ENCODE data around the gene TULP3. TPM values are rescaled to one million over a fixed set of nuclear protein-coding genes. Genes with fewer than 3 reads are reported as not detected.

The TULP3 gene
- total RNA-seq, 4 donors from 2014 or later, result 20.1 to 32.3 (median 22.3) TPM

GRCh38 chr12:2902272-2902880 is 11.7 kb downstream of the TULP3 start:
- H3K27ac ChIP-seq, result peak overlapping the region in 1 of 3 donors; percentile 30
- 12 to 17% methylated on average over 4 of the region's 4 CpGs for WGBS, 2 donors
- TF ChIP-seq, protein P1, sequence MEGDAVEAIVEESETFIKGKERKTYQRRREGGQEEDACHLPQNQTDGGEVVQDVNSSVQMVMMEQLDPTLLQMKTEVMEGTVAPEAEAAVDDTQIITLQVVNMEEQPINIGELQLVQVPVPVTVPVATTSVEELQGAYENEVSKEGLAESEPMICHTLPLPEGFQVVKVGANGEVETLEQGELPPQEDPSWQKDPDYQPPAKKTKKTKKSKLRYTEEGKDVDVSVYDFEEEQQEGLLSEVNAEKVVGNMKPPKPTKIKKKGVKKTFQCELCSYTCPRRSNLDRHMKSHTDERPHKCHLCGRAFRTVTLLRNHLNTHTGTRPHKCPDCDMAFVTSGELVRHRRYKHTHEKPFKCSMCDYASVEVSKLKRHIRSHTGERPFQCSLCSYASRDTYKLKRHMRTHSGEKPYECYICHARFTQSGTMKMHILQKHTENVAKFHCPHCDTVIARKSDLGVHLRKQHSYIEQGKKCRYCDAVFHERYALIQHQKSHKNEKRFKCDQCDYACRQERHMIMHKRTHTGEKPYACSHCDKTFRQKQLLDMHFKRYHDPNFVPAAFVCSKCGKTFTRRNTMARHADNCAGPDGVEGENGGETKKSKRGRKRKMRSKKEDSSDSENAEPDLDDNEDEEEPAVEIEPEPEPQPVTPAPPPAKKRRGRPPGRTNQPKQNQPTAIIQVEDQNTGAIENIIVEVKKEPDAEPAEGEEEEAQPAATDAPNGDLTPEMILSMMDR (IDR thresholded peaks at IDR 0.05), result no peak
- TF ChIP-seq POLR2A (IDR thresholded peaks at IDR 0.05), result no peak

GRCh38 chr12:2904260-2904659 is 13.6 kb downstream of the TULP3 start:
- intact Hi-C loops (cut with DNase I), result no loop called here
- 36 to 55% methylated on average over 2 of the region's 2 CpGs for WGBS, 2 donors
- DNase-seq, result peak; percentile 94 to 96
- Histone ChIP-seq H3K4me1 (peaks cover 3 to 33% of the 10 kb centered on the region in 2 donors), H3K9me3 (no peaks in the 10 kb centered on the region), H3K27ac (peak overlapping the region; percentile 13 to 70 (median 65)), H3K4me3 (replicated peaks in 1 of 3) (no peak overlapping the region), H3K27me3 (no peaks in the 10 kb centered on the region), H3K36me3 (peaks cover 0 to under 1% of the 10 kb centered on the region in 2 donors)
- TF ChIP-seq, protein P1 (IDR thresholded peaks at IDR 0.05), result no peak
- no peak for TF ChIP-seq POLR2A (IDR thresholded peaks at IDR 0.05)

More at GRCh38 chr12:2902272-2902880, 11.7 kb downstream of the TULP3 start:
- H3K4me3 ChIP-seq (replicated peaks in 1 of 3), result no peak overlapping the region
- H3K36me3 ChIP-seq, result no peaks in the 10 kb centered on the region
- H3K9me3 ChIP-seq, result no peaks in the 10 kb centered on the region
- peaks cover 3 to 27% of the 10 kb centered on the region in 2 donors for H3K4me1 ChIP-seq
- intact Hi-C loops (cut with DNase I), result no loop called here
- no peaks in the 10 kb centered on the region for H3K27me3 ChIP-seq
- DNase-seq, result peak; percentile 58 to 61

DNA sequence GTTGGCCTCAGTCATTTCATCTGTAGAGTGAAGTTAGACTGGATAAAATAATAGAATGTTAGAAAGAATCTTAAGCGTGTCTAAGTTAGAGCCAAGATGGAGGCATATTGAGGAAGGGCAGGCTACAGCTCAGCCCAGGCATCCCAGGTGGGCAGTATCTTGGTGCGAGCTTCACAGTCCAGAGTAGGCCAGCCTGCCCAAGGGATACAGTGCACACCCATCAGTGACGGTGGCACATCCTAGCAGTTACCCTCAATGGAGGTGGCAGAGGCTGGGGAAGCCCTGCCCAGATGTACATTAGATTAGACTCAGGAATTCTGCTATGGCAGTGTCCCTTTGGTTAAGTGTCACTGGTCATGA is 21.5 kb downstream of the TULP3 start:
- Histone ChIP-seq H3K9me3 (no peaks in the 10 kb centered on the region), H3K36me3 (peaks cover 6 to 8% of the 10 kb centered on the region in 2 donors), H3K4me3 (replicated peaks in 1 of 3) (no peak overlapping the region), H3K27me3 (no peaks in the 10 kb centered on the region), H3K27ac (peak overlapping the region in 1 of 3 donors; percentile 32), H3K4me1 (peaks cover 0 to 20% of the 10 kb centered on the region in 2 donors)
- TF ChIP-seq, protein P1 (IDR thresholded peaks at IDR 0.05), result no peak
- TF ChIP-seq POLR2A (IDR thresholded peaks at IDR 0.05), result no peak
- WGBS, 2 donors, result 96 to 98% methylated on average over 2 to 3 of the region's 3 CpGs
- intact Hi-C loops (cut with DNase I), result no loop called here
- no peak for DNase-seq

- Histone ChIP-seq H3K36me3 (peaks cover 3 to 12% of the 10 kb centered on the region in 2 donors), H3K4me3 (replicated peaks in 1 of 3) (no peak overlapping the region), H3K27ac (no peak overlapping the region), H3K27me3 (no peaks in the 10 kb centered on the region), H3K4me1 (peaks cover 0 to 12% of the 10 kb centered on the region in 2 donors), H3K9me3 (no peaks in the 10 kb centered on the region)
- WGBS, 2 donors, result 81 to 84% methylated on average over 2 of the region's 2 CpGs
- intact Hi-C loops (cut with DNase I), result no loop called here
- TF ChIP-seq, protein P1 (IDR thresholded peaks at IDR 0.05), result no peak
- no peak for TF ChIP-seq POLR2A (IDR thresholded peaks at IDR 0.05)
- DNase-seq, result no peak
Measured at GRCh38 chr12:2919249-2919648, 28.6 kb downstream of the TULP3 start.

DNA sequence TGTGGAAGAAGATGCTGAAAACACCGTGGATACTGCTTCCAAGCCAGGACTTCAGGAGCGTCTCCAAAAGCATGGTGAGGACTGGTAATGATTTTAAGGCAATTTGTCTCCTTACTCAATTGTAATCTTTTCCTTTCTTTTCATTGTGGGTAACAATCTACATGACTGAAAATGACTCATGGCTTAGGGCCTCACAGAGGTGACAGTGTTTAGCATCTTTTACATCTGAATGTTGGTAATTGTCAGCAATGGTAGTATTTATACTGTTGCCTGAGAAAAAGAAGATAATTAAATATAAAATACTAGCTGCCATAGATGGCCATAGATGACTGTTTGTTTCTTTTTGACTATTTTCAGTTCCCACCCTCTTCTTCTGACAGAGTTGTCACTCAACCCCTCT is 31.6 kb downstream of the TULP3 start:
- H3K27me3 ChIP-seq, result no peaks in the 10 kb centered on the region
- H3K4me3 ChIP-seq (replicated peaks in 1 of 3), result no peak overlapping the region
- peaks cover 0 to 12% of the 10 kb centered on the region in 2 donors for H3K4me1 ChIP-seq
- TF ChIP-seq, protein P1 (IDR thresholded peaks at IDR 0.05), result no peak
- TF ChIP-seq POLR2A (IDR thresholded peaks at IDR 0.05), result no peak
- peaks cover 3 to 12% of the 10 kb centered on the region in 2 donors for H3K36me3 ChIP-seq
- DNase-seq, result no peak
- H3K9me3 ChIP-seq, result no peaks in the 10 kb centered on the region
- 91 to 95% methylated on average over 2 of the region's 2 CpGs for WGBS, 2 donors
- no peak overlapping the region for H3K27ac ChIP-seq
- intact Hi-C loops (cut with DNase I), result no loop called here
